ENCODE results near the gene SNRPN. TPM values are rescaled to one million over a fixed set of nuclear protein-coding genes. Genes with fewer than 3 reads are reported as not detected.

Gene SNRPN
- total RNA-seq, 1 experiment from 2014 or later = 900 TPM

DNA sequence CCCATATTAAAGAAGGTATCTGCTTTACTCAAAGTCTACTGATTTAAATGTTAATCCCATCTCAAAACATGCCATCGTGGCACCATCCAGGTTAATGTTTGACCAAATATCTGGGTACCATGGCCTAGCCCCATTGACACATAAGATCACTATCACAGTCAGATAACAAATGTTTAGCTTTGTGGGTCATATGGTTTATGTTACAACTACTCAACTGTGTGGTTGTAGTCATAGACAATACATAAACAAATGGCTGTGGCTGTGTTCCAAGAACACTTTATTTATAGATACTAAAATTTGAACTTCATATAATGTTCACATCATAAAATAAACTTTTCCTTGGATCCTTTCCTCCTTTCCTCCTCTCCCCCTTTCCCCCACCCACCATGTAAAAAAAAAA, 9.8 kb upstream of the SNRPN start:
- H2AK5ac ChIP-seq (ENCODE audit: insufficient read length, low read length) = no peak overlapping the region
- H3K27ac ChIP-seq (ENCODE audit: insufficient read length, low read depth, low read length) = no peak overlapping the region
- Mint-ChIP-seq H3K4me3 (no peak overlapping the region), H3K36me3 (ENCODE audit: insufficient read depth in 1 of 3, low read depth in 3 of 3) (peaks cover 0 to 15% (median 2%) of the 10 kb centered on the region in 3 experiments; a peak in 6 of 7 replicates), H3K27ac (no peak overlapping the region), H3K9me3 (peaks cover 48 to 54% of the 10 kb centered on the region in 2 experiments), H3K27me3 (ENCODE audit: low read depth) (no peaks in the 10 kb centered on the region), H3K4me1 (peaks cover 3 to 9% of the 10 kb centered on the region in 2 experiments; a peak in 2 of 4 replicates)
- H3K9me3 ChIP-seq (ENCODE audit: control insufficient read depth, low read depth, low read length) = peaks cover 10% of the 10 kb centered on the region
- no peak overlapping the region for H3K9ac ChIP-seq (ENCODE audit: extremely low read depth, insufficient read length, low read length)
- H2AFZ ChIP-seq (ENCODE audit: low read length) = no peak overlapping the region
- H3K27me3 ChIP-seq (ENCODE audit: insufficient read depth, low read length) = no peaks in the 10 kb centered on the region
- H3K79me1 ChIP-seq (ENCODE audit: insufficient read depth, low read depth, low read length, poor library complexity, severe bottlenecking) = no peaks in the 10 kb centered on the region
- no peak for DNase-seq
- H2BK20ac ChIP-seq (ENCODE audit: low read depth, low read length, poor library complexity, severe bottlenecking) = no peak overlapping the region
- no peak overlapping the region for H4K91ac ChIP-seq (ENCODE audit: insufficient read length, low read depth, low read length)
- H3K56ac ChIP-seq (ENCODE audit: insufficient read length, low read depth, low read length) = no peak overlapping the region
- H3K14ac ChIP-seq (ENCODE audit: insufficient read depth, low read length) = no peak overlapping the region
- H2BK5ac ChIP-seq (ENCODE audit: insufficient read length, low read length) = no peak overlapping the region
- no peak overlapping the region for H3K4me2 ChIP-seq (ENCODE audit: insufficient read depth, insufficient read length, low read length)
- no peak overlapping the region for H2BK120ac ChIP-seq (ENCODE audit: low read depth, low read length, poor library complexity, severe bottlenecking)
- no peaks in the 10 kb centered on the region for H3K79me2 ChIP-seq (ENCODE audit: insufficient read depth, low read length)
- no peaks in the 10 kb centered on the region for H4K20me1 ChIP-seq (ENCODE audit: control insufficient read depth, insufficient read depth, insufficient read length)
- TF ChIP-seq, protein P1, sequence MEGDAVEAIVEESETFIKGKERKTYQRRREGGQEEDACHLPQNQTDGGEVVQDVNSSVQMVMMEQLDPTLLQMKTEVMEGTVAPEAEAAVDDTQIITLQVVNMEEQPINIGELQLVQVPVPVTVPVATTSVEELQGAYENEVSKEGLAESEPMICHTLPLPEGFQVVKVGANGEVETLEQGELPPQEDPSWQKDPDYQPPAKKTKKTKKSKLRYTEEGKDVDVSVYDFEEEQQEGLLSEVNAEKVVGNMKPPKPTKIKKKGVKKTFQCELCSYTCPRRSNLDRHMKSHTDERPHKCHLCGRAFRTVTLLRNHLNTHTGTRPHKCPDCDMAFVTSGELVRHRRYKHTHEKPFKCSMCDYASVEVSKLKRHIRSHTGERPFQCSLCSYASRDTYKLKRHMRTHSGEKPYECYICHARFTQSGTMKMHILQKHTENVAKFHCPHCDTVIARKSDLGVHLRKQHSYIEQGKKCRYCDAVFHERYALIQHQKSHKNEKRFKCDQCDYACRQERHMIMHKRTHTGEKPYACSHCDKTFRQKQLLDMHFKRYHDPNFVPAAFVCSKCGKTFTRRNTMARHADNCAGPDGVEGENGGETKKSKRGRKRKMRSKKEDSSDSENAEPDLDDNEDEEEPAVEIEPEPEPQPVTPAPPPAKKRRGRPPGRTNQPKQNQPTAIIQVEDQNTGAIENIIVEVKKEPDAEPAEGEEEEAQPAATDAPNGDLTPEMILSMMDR (conservative IDR thresholded peaks at IDR 0.05) = no peak
- H2BK15ac ChIP-seq (ENCODE audit: low read depth, low read length) = no peak overlapping the region
- no peak overlapping the region for H3K23ac ChIP-seq (ENCODE audit: insufficient read length, low read depth, low read length)
- H3K18ac ChIP-seq (ENCODE audit: insufficient read length, low read depth, low read length) = no peak overlapping the region
- H3K23me2 ChIP-seq (ENCODE audit: insufficient read length, low read depth, low read length, poor library complexity, severe bottlenecking) = no peaks in the 10 kb centered on the region
- H4K5ac ChIP-seq (ENCODE audit: insufficient read length, low read depth, low read length) = no peak overlapping the region
- no peaks in the 10 kb centered on the region; the same call in 1 of the 2 replicates for H3K4me1 ChIP-seq (ENCODE audit: insufficient read depth, low read length)
- H3T11ph ChIP-seq (ENCODE audit: low read length) = no peak overlapping the region
- H2BK12ac ChIP-seq (ENCODE audit: insufficient read length, low read depth, low read length) = no peak overlapping the region
- no peak overlapping the region for H3K4ac ChIP-seq (ENCODE audit: low read depth, low read length)
- no CpG with 5 or more reads among the region's 1 CpG for WGBS (ENCODE audit: extremely low coverage, insufficient read length, low lambda C conversion rate)
- no peak overlapping the region for H4K8ac ChIP-seq (replicated peaks; ENCODE audit: insufficient read length, low read depth, low read length)

Measured in H9 (cell line).